Coronary artery (tissue), 2 donors: ENCODE measurements around the gene CPNE4.

Source experiments
- DNase-seq: peaks from one replicate; pipeline ENCODE4 v3.0.0-alpha.2; 2017; ENCODE audit warnings: low spot score
- H3K27ac ChIP-seq, 2 donors: fragments of 200-600 bp; sonication (generic); one replicate each; pipeline ENCODE4 v1.5.1; 2016 to 2019
- H3K4me3 ChIP-seq: fragments of 200-600 bp; sonication (generic); 2 replicates; pipeline ENCODE4 v1.5.1; 2016; ENCODE audit warnings: mild to moderate bottlenecking, moderate library complexity
- CTCF ChIP-seq: fragments of 200-600 bp; sonication (generic); IDR thresholded peaks from one replicate; pipeline ENCODE4 v1.5.1; 2019; ENCODE audit warnings: antibody characterized with exemption

CPNE4 gene

GRCh38 chr3:131705099-131705498 is 329.7 kb downstream of the CPNE4 start:
- Histone ChIP-seq H3K27ac (no peak overlapping the region), H3K4me3 (no peak overlapping the region)
- TF ChIP-seq CTCF: no peak
- DNase-seq: no peak

GRCh38 chr3:131704098-131704497 is 330.7 kb downstream of the CPNE4 start:
- TF ChIP-seq CTCF: no peak
- DNase-seq: no peak
- no peak overlapping the region for H3K4me3 ChIP-seq
- H3K27ac ChIP-seq: no peak overlapping the region

GRCh38 chr3:131702146-131702545 is 332.7 kb downstream of the CPNE4 start:
- Histone ChIP-seq H3K4me3 (no peak overlapping the region), H3K27ac (no peak overlapping the region)
- DNase-seq: no peak
- no peak for TF ChIP-seq CTCF

GRCh38 chr3:131701153-131701770 is 333.6 kb downstream of the CPNE4 start:
- no peak for DNase-seq
- H3K4me3 ChIP-seq: no peak overlapping the region
- no peak for TF ChIP-seq CTCF
- no peak overlapping the region for H3K27ac ChIP-seq

GRCh38 chr3:131699001-131699400 is 335.8 kb downstream of the CPNE4 start:
- no peak for TF ChIP-seq CTCF
- H3K27ac ChIP-seq: no peak overlapping the region
- DNase-seq: no peak
- no peak overlapping the region for H3K4me3 ChIP-seq

- H3K27ac ChIP-seq: no peak overlapping the region
- no peak overlapping the region for H3K4me3 ChIP-seq
- no peak for TF ChIP-seq CTCF
- DNase-seq: no peak
Observed at GRCh38 chr3:131694376-131694775, 340.4 kb downstream of the CPNE4 start.

GRCh38 chr3:131692356-131692755 is 342.5 kb downstream of the CPNE4 start:
- H3K4me3 ChIP-seq: no peak overlapping the region
- no peak for TF ChIP-seq CTCF
- H3K27ac ChIP-seq: no peak overlapping the region
- no peak for DNase-seq
